Measurements from ENCODE around the gene SYT7. TPM values are rescaled to one million over a fixed set of nuclear protein-coding genes. Genes with fewer than 3 reads are reported as not detected.
"Not testable (repeated sequence)": the region's sequence is repeated elsewhere in the genome, so short reads cannot be mapped to it uniquely, and the experiment has no call there.

Gene SYT7
- total RNA-seq, 1 donor, result 0.43 TPM

GRCh38 chr11:61625525-61625924 lies 44.6 kb upstream of the SYT7 start:
- H3K4me3 ChIP-seq (ENCODE audit: low read depth, low read length), result no peak overlapping the region
- DNase-seq (ENCODE audit: low read depth), result no peak
- no peak for TF ChIP-seq CTCF (IDR thresholded peaks at IDR 0.05; ENCODE audit: insufficient read depth, low read depth, low read length)

GRCh38 chr11:61621917-61622585 lies 41.2 kb upstream of the SYT7 start:
- no peak for TF ChIP-seq CTCF (IDR thresholded peaks at IDR 0.05; ENCODE audit: insufficient read depth, low read depth, low read length)
- no peak overlapping the region for H3K4me3 ChIP-seq (ENCODE audit: low read depth, low read length)
- no peak for DNase-seq (ENCODE audit: low read depth)

- no peak for DNase-seq (ENCODE audit: low read depth)
- H3K4me3 ChIP-seq (ENCODE audit: low read depth, low read length), result no peak overlapping the region
- no peak for TF ChIP-seq CTCF (IDR thresholded peaks at IDR 0.05; ENCODE audit: insufficient read depth, low read depth, low read length)
Observed at GRCh38 chr11:61619471-61620226, 38.8 kb upstream of the SYT7 start.

- no peak for DNase-seq (ENCODE audit: low read depth)
- H3K4me3 ChIP-seq (ENCODE audit: low read depth, low read length), result no peak overlapping the region
- no peak for TF ChIP-seq CTCF (IDR thresholded peaks at IDR 0.05; ENCODE audit: insufficient read depth, low read depth, low read length)
Observed at GRCh38 chr11:61618978-61619377, 38.1 kb upstream of the SYT7 start.

- no peak overlapping the region for H3K4me3 ChIP-seq (ENCODE audit: low read depth, low read length)
- DNase-seq (ENCODE audit: low read depth), result no peak
- TF ChIP-seq CTCF (IDR thresholded peaks at IDR 0.05; ENCODE audit: insufficient read depth, low read depth, low read length), result peak; percentile 16
Observed at GRCh38 chr11:61617515-61617914, 36.6 kb upstream of the SYT7 start.

- DNase-seq (ENCODE audit: low read depth), result peak; percentile 29
- H3K4me3 ChIP-seq (ENCODE audit: low read depth, low read length), result no peak overlapping the region
- TF ChIP-seq CTCF (IDR thresholded peaks at IDR 0.05; ENCODE audit: insufficient read depth, low read depth, low read length), result no peak
Observed at GRCh38 chr11:61616434-61616833, 35.6 kb upstream of the SYT7 start.

GRCh38 chr11:61614782-61615181 lies 33.9 kb upstream of the SYT7 start:
- peak; percentile 36 for DNase-seq (ENCODE audit: low read depth)
- H3K4me3 ChIP-seq (ENCODE audit: low read depth, low read length), result not testable (repeated sequence)
